Stimulated activated CD8-positive, alpha-beta memory T cell treated with anti-CD3 and anti-CD28 coated beads, Interleukin-4, amount 100 ng/mL, for 24 hours (primary cell): ENCODE results near the gene CNTN2.

ENCODE experiments used
- DNase-seq: peaks from one replicate; pipeline ENCODE4 v3.0.0-alpha.2; 2020; ENCODE audit warnings: low read depth

Gene CNTN2

DNA sequence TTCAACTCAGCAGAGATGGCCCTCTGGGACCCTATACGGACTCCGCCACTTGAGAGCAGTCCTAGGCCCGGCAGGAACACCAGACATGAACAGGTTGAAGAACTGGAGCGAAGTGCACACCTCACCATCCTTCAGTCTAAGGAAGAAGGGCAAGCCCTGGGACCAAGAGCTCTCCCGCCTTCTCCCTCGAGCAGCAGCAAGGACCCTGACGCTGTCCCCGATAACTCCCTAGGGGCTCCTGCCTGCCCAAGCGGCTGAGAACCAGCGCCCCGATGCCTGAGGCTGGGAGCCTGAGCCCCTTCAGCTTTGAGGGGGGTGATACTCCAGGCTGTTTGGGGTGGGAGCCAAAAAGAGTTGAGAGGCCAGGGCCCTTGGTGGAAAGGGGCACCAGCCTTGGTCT lies 31.1 kb downstream of the CNTN2 start:
- no peak for DNase-seq

DNA sequence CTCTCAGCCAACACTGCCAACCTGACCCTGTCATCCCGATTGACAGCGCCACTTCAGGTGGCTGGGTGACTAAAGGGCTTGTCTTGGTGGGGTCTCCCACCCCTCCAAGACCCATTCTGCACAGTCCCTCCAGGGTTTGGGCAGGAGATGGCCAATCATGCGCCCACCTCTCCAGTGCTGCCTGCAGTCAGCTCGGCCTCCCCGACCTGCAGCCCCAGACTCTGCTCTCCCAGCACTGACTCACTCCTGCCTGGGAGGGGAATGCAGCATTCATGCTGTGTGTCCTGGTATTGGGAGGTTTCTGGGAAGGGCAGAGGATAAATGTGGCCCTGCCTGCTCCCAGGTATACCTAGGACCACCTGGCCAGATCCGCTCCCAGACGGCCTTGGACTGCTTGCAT lies 31.5 kb downstream of the CNTN2 start:
- DNase-seq = no peak

DNA sequence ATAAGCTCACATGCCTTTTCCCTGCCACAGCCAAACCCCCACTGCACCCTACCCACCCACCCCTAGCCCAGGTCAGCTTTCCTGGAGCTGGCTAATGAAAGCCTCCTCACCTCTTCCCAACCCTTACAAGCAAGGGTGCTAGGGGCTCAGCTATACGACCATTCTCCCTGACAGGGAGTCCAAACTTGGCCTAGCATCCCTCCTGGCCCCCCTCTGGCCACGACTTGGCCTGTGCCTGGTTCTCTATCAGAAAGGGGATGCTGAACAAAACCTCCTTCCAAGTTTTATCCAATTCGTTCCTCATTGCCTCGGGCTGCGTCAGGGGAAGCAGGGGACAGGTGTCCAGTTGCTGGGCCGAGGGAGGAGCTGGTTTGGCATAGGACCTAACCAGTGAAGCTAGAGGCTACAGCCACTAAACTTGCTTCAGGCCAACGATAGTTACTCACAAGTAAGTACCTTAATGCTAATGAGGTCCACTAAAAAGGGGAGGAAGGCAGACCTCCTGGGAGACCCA lies 32.7 kb downstream of the CNTN2 start:
- no peak for DNase-seq

DNA sequence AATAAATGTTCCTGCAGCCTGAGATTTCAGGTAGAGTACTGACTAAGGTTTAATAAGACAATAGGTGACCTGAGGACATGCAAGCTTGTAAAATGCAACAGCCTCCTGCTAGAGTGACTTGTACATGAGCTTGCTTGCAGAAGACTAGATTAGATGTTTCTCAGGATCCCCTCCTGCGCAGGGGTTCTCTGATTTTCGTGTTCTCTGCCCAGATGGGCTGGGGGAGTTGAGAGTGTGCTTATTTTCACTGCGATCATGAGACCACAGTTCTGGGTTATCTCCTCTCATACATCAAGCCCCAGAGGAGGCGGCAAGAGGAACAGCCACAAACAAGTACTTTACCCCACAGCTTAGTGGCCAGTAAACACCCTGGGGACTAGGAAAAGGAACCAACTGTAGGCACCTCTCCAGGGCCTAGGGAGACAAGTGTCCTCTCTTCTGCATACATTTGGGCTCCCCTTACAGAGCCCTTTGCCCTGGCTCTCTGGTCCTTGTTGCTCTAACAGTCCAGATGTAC lies 33.3 kb downstream of the CNTN2 start:
- DNase-seq = no peak

DNA sequence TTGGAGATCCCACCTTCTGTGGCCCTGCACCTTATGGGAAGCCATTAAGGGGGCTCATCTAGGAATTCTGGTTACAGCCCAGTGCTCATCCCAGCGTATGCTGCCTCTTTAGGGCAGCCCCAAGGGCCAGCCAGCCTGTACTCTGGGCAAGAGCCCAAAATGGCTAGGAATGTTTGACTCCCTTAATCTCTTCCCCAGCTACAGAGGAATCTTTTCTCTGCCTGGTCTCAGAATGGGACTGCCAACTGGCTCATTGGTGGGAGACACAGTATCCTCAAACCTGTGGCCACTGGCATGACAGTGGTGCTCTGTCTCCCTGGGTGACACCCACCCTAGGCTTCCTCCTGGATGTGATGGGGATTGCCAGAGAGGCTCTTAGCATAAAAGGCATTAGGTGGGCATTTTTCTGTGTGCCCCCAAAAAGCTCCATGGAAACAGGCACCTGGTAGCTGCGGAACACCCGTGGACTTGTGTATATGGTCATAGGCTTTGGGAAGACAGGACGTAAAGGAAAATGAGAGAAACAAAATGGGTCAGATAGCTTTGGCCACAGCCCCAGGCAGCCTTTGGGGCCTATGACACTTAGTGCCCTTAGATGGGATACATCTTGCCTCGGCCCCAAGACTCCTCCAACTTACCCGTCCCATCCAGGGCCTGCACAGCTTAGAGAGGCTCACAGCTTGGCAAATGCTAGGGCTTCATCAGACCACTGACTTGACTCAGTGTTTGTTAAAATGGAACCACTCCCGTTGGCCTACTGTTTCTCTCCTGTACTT lies 34.3 kb downstream of the CNTN2 start:
- DNase-seq = no peak

DNA sequence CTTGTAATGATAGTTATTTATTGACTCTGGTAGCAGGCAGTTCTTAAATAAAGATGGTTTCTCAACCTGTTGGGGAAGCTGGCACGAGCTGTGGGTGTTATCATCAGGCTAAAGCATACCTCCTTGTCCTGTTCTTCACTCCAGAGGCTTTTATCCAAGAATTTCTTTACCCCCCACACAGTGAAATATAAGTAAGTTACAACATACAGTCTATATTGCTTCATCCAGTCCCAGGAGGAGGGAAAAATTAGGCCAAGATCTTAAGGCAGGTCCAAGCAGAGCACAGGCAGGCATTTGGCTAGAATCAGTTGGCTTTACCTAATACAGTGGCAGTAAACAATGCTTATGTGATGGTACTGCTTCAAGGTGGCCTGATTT lies 34.9 kb downstream of the CNTN2 start:
- DNase-seq = no peak

DNA sequence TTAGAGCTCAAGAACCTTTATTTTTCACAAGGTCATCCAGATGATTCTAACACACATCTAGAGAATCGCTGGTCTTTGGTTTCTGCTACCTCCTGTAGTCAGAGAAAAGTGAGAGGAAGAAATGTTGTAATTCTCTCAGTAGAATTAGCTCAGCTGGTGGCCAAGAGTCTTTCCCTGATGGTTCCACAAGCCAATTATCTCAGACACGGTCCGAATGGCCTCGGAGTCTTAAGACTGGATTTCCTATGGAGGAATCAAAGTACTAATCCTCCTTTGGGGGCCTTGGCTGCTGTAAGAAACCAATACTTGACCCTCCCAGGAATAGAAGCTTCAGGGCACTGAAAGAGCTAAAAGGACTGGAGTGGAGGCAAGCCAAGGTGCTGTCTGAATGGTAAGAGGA lies 39.4 kb downstream of the CNTN2 start:
- no peak for DNase-seq

DNA sequence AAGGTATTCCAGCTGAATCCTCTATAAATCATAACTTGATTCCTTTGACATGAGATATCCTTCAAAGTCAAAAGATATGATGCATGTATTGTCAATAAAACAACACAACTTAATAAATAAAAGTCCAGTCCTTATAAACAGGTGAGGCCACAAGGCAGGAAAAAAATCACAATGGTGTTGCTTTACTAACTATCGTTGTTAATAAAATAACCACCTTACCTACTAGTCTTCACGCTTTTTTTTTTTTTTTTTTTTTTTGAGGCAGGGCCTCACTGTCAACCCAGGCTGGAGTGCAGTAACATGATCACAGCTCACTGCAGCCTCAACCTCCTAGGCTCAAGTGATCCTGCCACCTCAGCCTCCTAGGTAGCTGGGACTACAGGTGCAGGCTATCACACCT lies 41.3 kb downstream of the CNTN2 start, which contains the start of gene TMEM81:
TMEM81 (minus strand) TSS at position 101 of the 400 bp plus-strand sequence. CDS start 140 bp downstream, outside the sequence.
- DNase-seq = no peak

DNA sequence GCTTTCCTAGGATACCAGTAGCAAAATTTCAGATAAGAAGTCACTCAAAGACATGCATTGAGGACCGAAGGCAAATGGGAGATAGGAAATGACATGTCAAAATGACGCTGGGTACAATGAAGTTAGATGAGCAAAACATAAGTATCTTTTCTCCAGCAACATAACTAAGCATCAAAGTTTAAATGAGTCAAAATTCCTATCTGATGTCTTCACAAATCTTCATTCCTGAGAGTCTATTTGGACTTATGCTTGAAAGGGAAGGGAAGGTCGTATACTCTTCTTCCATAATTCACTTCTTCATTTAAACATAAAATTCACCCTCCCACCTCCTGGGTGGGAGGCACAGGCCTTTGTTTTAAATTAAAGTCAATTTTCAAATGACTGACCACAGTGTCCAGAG lies 45.3 kb downstream of the CNTN2 start:
- no peak for DNase-seq

DNA sequence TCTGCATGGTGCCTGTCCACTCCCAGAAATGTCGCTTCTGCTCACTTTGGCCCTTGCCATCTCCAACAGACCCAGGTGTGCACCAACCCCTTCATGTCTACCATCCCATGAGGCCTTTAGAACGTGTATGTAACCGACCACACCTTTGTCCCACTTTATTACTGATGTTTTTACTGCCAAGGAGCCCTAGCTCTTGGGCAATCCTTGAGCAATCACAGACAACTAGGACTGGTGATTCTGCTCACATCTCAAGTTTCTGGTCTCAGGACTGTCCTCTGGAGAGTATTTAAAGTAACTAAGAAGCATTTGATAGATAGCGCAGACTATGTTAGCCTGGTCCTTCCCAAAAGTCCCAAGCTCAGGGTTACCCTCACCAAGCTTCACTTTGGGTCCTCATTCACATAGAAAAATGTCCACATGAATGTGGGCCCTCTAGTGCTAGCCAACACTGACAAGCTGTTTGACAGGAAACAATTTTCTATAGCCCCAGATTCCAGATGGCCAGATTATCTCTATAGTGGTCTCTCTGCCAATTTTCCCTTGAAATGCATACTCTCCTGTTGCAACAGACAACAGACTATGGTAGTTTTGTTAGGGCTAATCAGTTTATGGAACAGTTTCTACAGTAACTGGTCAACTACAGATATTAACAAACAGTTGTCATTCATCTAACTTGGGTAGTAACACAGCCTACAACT lies 48.2 kb downstream of the CNTN2 start:
- no peak for DNase-seq

DNA sequence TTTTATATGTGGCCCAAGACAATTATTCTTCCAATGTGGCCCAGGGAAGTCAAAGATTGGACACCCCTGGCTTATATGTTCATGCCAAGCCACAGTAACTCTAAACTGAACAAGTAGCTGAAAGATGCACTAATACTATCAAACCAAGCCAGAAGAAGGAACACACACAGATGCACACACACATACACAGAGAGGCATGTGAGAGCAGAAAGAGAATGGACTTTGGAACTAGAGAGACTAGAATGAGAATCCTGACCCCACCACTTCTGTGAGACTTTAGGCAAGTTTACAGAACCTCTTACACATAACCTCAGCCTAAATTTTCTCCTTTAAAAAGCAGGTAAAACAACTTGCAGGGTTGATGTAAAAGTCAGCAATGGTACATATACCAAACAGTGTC lies 52.4 kb downstream of the CNTN2 start:
- no peak for DNase-seq

DNA sequence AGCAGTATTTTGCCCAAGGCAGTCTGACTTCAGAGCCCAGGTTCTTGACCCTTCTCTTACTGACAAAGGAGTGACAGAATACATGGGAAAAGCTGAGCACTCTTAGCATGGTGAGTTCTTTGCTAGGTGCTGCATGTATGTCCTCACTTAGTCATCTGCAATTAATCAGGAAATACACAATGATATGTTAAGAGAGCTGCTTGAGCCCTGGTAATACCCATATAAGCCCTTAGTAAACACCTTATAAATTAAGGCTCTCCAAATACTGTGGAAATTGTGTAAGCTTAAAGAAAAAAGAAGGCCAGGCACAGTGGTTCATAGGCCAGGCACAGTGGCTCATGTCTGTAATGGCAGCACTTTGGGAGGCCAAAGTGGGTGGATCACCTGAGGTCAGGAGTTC lies 55.2 kb downstream of the CNTN2 start:
- DNase-seq = no peak

DNA sequence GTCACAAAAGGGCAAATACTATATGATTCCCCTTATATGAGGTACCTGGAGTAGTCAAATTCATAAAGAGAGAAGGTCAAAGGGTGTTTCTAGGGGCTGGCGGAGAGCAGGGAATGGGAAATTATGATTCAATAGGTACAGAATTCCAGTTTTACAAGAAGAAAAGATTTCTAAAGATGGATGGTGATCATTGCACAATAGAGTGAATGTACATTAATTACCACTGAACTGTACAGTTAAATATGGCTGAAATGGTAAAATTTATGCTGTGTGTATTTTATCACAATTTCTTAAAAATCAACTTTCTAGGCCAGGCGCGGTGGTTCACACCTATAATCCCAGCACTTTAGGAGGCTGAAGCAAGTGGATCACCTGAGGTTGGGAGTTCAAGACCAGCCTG lies 59.4 kb downstream of the CNTN2 start:
- no peak for DNase-seq

DNA sequence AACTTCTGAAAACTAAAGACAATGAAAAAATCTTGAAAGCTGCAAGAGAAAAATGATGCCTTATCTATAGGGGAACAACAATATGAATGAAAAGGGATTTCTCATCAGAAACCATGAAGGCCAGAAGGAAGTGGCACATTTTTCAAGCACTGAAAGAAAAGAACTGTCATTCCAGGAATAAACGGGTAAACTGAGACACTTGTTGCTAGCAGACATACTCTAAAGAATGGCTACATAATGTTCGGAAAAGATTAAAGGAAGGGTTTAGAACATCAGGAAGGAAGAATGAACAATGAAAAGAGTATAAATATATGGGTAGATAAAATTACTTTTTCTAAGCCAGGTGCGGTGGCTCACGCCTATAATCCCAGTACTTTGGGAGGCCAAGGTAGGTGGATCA lies 64.3 kb downstream of the CNTN2 start:
- DNase-seq = no peak

DNA sequence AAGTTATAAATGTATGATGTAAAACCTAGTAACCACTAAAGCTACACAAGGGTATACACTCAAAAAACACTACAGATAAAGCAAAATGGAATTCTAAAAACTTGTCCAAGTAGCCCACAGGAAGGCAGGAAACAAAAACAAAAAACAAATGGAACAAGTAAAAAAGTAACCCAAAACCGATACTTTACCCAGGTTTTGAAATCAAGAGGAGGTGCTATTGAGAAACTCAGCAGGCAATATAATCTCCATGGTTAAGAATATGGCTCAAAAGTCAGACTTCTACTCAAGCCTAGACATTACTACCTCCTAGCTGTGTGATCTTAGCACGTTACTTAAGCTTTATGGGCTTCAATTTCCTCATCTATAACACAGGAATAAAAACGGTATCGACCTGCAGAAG lies 65.5 kb downstream of the CNTN2 start:
- no peak for DNase-seq

DNA sequence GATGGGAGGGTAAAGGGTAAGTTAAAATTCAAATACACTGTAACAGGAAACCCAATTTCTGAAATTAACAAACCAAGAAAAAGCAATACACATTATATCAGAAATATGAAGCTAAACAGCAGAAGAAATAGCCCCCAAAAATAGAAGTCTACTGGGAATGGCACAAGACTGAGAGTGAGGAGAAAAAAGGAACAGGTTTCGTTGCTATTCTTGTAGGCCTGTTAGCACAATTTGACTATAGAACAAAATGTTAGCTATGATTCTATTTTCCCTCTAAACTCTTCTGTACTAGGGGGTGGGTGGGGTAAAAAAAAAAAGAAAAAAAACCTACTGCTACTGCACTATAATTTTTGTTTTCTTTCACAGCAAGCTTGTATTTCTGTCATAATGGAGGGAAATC lies 66.3 kb downstream of the CNTN2 start:
- no peak for DNase-seq

DNA sequence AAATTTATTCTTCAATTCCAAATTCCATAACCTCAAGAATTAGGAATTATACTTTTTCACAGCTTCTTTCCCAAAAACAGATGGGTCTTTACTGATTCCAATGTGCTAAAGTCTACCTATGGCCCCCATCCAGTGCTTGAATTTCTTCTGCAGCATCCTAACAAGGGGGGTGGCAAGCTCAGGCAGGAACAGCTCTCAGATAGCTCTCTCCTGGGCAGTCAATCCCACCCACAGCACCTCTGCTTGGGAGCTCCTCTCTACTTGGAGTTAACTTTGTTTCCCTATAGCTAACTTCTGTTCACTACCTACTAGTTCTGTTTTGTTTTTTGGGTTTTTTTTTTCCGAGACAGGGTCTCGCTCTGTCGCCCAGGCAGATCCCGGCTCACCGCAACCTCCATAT lies 66.7 kb downstream of the CNTN2 start:
- no peak for DNase-seq

DNA sequence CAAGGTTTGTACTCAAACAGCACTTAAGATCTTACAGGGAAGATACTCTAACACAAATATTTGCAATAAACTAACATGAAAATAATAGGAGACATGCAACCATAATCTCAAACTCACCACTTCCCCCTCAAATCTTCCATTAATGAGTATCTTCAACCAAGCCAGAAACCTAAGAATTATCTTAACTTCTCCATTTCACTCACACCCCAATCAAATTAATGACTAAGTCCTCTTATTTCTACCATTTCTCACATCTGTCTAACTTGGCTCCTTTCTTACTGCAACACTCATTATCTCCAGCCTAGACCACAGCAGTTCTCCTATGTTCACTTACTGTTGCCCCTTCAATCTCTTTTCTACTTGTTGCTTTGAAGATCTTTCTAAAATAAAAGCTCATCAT lies 68.3 kb downstream of the CNTN2 start:
- DNase-seq = no peak

DNA sequence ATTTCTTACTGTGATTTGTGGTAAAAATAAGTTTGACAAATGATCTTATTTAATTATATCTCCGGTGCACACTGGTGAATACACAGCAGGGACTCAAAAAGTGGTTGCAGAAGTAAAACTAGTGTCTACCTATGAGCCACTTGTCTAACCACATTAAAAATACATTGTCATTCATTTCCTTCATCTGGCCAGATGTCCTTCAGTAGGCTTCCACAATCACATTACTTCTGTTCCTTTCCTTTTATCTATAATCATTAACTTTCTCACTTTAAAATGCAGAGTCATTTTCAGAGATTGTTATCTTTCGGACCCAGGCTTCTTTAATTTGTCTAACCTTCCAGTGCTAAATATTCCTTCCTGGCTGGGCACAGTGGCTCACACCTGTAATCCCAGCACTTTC lies 75.7 kb downstream of the CNTN2 start:
- no peak for DNase-seq

DNA sequence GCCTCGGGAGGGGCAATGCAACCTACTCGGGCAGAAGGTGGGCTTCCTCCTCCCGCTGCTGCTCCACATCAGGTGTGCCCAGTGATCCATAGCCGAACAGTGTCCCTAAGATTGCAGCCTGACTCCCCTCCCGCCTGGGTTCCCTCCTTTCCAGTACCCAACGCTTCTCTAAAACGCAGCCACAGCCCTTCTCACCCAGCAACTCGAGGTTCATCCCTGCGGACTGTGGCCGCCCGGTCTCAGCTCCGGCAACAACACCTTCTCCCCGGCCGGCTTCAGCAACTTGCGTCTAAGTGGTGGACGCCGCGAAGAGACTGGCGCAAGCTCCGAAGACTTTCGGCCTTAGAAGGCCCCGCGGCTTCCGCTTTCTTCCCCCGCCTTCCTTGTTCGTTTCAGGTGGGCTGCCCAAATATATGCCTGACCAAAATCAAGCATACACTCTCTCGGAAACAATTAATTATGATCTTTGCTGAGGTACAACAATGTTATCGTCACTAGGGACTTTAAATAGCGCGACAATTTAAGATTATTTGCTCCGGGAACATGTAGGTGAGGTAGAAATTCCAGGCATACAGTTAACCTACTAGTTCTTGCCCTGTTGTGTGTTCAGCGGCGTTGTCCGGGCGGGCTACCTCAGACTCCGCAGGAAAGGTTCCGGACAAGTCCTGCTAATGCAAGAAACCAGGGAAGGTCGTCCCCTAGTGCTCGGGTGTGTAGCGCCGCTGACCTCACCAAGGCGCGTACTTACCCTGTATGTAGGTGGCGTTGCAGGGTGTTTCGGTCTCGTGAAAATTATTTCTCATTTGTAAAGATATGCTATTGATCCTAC lies 78.9 kb downstream of the CNTN2 start, which contains the start of gene RBBP5:
RBBP5 (minus strand) TSS at position 319 of the 829 bp plus-strand sequence; CDS start at position 214, 105 bp downstream.
- DNase-seq = peak; percentile 92

DNA sequence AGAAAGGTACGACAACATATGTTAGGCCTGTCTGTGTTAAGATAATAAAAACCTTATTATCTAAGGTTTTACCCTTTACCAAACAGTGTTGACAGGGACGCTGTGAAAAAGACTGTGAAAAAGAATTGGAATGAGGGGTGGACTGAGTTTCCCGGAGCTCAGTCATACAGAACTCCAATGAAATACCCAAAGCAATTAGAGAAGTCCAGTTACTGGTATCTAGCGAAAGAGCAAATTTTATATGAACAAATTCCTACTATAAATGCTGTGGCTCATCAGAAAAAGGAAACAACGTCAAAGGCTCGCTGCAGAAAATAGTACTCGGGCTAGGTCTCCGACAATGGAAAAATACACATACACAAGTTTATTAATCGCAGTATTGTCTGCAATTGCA lies 79.5 kb downstream of the CNTN2 start:
- DNase-seq = no peak

DNA sequence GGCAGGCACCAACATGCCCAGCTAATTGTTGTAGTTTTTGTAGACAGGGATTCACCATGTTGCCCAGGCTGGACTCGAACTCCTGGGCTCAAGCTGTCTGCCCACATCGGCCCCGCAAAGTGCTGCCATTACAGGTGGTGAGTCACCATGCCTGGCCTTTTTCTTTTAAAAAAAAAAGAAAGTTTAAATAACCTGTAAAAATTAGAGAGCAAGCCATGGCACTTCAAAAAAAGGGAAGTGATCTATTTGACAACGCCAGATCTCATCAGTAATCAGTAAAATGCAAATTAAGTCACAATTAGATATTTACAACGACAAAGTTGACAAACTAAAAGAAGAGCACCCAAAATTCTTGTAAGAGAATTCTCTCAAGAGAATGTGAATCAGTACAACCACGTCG lies 81.7 kb downstream of the CNTN2 start:
- DNase-seq = no peak
